CD4-positive, alpha-beta T cell treated with Interleukin-10 for 1 hour (primary cell): ENCODE measurements around the gene SNCA.

Source experiments
- DNase-seq: peaks from one replicate; pipeline ENCODE4 v3.0.0-alpha.2; 2020

SNCA gene

DNA sequence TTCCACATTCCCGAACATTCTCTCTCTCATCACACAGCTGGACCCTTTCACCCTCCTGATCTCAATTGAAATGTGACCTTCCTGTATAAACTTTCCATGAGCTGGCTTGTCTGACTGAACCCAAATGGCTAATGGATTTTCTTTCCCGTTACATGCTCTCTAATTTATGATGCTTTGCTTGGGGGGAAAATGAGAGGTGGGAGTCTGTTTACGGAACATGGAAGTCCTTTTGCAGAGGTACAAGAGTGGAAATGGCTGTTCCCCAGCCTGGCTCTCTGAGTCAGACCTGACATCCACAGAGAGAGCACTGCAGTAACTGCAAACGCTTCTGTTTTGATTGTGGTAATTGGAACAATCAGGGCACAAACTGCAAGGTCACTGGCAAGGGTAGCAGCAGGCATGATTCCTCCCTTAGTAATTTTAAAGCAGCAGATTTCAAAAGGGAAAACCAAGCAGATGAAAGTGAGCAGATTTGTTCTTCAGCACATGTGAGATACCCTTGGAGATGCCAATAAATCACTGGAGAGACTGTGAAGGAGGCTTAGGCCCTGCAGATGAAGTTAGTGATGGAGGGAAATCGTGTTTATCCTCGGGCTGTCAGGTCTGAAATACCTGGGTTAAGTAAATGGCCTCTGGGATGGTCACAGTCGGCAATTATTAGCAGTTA, 83.9 kb downstream of the SNCA start:
- no peak for DNase-seq

DNA sequence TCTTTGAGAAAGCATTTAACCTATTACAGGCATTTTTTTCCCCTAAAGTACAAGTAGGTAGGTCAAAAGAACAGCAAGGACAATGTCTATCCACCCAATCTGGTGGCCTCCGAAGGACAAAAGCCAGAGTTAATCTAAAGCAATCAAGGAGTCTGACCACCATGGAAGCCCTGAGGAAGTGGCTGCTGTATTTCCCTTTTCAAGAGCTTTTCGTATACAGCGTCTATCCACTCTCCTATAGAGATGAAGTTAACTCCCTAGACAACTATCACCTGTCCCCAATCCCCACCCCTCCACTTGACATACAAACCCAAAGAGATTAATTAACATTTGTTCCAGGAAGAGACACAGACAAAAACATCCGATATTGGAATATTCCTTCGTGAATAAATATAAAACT, 85.5 kb downstream of the SNCA start:
- no peak for DNase-seq

DNA sequence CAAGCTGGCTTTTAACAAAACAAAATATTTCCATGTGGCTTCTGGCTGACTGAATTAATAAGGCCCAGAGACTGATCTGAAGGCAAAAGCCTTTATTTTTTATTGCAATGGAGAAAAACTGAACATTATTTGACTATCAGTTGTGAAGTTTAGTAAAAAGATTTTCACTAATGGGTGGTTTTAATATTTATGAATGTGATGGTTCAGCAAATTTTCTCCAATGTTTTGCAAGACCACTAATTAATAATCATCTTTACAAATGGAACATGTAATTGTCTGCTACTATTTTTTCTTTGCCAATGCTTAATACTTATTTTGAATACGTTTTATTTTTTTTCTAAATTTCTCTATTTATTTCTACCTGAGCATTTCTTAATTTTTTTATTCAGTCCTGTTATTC, 90.6 kb downstream of the SNCA start:
- DNase-seq = no peak

DNA sequence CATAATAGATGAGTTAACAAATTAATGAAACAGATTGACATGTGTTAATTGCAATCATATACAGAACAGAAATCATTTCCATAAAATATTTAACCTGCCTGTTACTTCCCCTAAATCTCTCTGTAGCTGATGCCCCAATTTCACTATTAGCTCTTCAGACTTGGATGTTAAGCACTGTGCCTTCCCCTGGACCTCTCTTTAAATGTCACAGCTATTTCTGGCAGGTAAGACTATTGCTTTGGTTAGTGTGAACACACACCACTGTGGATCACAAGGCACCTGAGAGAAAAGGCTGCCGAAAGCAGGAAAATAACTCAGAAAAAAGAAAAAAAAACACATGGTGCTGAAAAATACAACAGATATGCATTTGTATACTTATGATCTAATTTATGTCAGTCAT, 91.3 kb downstream of the SNCA start:
- DNase-seq = no peak

DNA sequence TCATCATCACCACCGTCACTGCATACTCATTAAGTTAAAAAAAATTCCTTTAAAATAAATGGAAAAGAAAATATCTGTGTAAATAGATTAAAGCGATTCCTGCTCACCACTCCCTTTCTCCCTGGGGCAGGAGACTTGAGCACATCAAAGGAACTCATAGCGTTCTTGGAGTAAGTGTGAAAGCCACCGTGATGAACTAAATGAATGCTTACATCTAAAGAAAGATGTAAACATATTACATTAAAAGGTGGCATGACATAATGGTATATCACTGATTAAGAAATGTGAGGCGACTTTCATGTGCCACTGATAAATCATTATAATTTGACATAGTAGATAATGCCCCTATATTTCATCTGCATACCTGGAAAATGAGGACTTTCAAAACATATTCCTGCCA, 92.0 kb downstream of the SNCA start:
- DNase-seq = no peak

DNA sequence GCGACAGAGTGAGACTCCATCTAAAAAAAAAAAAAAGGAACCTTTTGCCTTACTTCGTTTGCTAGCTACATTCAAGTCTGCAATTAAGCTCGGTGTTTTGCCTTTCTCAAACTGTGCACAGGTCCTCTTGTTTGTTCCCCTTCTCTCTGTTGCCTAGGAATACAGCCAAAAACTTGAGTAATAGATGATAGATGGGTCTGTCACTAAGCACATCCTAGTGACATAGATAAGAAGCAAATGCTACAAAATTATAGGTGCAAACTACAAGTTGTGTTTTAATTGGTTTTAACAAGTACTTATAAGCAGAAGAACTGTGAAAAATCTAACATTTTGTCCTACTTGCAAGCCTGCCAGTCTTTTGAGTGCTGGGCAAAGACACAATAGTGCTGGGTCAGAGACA, 95.2 kb downstream of the SNCA start:
- DNase-seq = no peak

DNA sequence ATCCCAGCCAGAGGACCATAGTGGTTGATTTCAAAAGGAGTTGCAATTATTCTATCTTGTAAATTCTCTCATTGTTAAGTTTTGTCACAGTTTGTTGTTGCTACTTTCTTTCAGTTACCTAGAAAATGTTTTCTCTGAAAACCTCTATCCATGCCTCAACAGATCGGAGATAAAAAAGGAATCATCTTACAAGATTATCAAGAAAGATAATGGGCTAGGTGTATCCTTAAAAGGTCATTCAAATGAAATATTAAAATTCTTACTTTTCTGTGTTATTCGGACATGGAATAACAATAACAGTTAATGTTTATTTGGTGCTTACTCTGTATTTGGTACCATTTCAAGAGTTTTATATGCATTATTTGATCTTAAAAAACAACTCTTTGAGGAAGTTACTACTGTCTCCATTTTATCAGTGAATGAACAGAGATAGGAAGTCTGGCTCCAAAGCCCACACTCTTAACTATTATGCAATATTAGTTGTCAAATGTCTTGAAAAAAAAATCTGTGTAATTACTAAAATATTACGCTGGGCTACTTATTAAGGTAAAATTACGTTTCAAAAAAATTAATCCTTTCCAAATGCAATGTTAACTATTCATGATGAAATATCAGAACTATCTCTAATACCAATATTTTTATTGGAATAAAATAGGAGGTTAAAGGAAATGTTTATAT, 97.5 kb downstream of the SNCA start:
- no peak for DNase-seq

DNA sequence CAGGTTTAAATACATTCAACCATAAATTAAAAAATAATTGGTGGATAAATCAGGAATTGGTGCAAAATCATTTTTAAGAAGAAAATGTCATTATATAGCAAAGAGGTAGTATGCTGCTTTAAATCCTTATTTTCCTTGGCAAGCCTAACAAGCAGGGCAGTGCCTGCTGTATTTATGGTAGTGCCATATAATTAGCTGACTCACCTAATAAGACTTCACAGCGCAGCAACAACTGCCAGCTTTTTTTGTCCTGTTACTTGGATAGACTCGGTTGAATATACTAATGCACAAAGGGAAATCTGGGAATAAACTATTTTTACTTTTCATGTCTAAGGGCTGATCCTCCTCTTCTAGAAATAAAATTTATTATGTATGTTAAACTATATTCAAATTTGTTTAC, 99.1 kb downstream of the SNCA start:
- no peak for DNase-seq

DNA sequence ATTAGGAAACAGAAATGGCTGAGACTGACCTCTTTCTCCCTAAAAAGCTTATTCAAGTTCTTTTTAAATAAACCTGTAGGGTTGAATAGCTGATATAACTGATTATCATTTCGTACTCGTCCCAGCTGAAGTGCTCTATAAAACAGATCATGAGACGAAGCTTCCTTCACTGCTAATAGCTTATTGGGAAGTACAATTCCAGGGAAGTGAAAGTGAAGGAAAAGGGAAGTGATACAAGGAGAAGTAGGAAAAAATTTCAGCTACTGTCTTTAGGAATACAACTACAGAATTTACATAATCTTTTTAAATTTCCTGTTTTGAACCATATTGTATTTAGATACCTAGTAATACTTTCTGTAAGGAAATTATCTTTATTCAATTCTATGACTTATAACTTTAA, 103.0 kb downstream of the SNCA start:
- no peak for DNase-seq

DNA sequence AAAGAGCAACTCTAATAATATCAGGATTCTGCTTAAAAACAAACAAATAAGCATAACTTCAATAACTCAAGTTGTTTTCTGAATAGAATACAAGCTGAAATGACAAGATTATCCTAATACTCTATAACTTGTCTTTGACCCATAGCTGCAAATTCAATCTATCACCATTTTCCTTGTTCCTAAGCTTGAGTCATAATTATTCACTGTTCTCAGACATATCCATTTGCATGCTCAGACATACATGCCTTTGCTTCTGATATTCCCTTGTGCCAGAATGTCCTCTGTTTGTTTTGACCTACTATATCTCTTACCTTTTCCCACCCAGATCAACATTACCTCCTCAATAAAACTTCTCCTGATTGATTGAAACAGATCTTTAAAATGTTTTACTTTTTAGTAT, 109.7 kb downstream of the SNCA start:
- no peak for DNase-seq

DNA sequence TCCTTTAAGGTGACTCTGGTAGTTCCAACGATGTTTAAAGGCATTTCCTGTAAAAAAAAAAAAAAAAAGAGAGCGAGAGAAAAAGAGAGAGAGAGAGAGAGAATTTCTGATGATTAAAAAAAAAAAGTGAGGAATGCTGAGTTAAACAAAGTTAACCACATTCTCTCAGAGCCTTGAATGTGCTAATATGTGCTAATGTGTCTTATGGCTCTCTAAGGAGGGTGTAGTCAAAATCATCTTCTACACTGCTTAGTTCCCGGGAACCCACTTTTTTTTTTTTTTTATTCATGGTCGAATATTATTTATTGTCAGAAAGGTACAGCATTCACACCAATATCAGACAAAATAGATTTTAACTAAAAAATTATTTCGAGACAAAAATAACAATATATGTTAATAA, 111.7 kb downstream of the SNCA start:
- no peak for DNase-seq

DNA sequence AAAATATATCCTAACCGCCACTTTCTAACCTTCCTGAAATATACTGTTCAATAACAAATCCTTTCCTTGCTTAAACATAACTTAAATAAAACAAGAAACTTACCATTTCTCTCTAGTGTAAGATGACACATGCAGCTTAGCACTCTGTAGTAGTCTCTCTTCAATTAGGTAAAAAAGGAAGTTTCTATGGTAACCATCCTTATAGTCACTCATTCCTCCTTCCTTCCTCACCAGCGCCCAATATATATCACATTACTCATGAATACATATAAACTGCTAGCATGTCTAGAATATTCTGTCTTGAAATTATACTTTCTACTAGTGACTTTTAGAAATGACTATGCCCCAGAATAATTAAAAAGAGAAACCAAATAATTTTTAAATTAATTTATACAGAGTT, 112.2 kb downstream of the SNCA start:
- no peak for DNase-seq

DNA sequence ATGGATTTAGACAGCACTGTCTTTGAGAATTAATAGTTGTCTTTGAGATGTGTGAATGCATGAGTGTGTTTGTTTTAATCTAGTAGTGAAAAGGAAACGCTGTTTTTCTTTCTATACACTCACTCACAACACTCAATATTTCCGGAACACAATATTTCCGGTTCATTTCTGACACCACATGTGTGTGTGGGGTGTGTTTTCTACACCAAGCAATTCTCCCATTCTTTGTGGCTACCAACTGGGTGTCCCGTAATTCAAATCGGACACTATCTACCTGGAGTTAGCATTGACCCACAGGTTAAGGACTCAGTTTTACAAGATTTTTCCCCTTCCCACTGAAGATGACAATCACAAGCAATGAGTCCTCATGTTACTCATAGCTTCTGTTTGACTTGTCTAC, 113.9 kb downstream of the SNCA start:
- no peak for DNase-seq

DNA sequence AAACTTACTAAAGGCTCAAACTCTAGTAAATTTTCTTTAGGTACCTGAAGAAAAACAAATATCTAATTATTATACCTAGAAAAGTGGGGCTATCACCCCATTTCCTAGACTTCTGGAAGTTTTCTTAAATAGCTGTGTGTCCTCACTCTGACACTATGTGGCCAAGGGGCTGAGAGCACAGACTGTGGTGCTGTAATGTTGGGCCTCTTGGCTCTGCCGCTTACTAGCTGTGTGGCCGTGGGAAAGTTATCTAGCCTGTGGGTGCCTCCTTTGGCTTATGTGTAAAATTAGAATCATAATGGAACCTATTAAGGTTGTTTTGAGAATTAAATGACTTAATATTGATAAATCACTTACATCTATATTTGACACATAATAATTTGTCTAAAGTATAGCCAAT, 114.4 kb downstream of the SNCA start:
- no peak for DNase-seq

DNA sequence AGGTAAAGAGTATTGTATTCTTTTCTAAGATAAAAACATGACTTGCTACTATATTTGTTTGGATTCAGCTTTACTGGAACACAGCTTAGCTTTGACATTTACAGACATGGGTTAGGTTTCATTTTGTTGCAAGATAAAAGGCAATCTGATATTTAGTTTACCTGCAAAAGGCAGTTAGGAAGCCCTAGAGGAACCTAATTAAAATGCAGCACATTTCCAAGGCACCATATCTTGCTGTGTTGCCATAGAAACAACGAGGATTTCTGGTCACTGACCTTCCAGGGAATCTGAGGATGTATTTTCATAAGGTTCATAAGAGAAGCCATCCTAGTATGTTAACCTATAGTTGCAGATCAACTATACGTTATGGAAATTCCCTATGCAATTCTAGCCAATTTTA, 116.0 kb downstream of the SNCA start:
- DNase-seq = no peak

DNA sequence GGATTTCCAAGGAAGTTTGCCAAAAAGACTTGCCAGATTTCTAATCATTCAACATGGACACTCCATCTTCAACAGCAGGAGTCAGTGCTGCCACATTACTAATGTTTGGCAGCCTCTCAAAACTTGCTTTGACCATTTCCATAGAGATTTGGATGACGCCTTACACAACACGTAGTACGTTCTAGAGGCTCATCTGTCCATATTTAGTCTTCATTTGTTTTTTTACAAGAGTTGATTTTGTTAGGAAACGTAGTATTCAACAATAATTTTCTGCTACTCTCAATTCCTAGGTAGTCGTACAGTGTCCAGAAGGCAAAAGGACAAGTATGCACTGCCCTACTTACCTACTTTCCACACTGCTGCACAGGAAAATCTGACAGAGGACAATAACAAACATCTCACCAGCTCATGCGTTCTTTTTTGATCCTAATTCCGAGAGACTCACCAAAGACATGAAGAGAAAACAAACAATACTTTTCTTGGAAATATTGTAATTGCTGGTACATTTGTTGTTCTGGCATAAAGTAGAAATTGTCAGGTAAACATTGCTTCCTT, 117.3 kb downstream of the SNCA start:
- DNase-seq = no peak

DNA sequence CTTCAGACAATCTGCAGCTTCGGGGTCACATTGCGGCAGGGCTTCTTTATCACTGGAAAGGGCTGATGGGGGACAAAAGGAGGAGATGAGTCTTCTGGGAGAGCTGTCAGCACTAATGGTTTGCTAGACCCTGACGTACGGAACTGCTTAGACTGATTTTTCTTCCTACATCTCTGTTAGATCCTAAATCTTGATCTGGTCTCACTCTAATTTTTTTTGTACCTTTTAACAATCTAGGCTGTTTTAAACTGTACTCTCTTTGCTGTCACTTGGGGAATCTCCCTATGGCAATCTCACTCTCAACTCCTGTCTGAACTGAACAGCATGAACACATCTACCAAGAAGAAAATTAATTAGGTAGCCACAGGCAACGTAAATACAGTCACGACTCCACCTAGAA, 120.1 kb downstream of the SNCA start:
- no peak for DNase-seq

DNA sequence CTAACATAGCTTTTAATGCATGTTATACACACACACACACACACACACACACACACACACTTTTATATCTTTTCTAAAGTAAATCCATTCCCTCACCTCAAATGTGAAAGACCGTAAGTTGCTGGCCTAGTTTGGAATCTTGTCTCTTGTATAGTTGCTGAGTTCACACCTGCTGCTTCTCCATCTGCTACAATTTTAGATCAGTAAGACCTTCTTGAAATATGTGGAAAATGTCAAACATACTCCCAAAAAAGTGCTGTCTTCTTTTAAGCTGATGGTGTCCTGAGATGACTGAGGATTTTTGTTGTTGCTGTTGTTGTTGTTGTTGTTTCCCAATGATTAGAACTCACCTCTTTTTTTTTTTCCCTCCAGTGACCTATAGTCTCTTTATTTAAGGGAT, 121.3 kb downstream of the SNCA start:
- DNase-seq = no peak

DNA sequence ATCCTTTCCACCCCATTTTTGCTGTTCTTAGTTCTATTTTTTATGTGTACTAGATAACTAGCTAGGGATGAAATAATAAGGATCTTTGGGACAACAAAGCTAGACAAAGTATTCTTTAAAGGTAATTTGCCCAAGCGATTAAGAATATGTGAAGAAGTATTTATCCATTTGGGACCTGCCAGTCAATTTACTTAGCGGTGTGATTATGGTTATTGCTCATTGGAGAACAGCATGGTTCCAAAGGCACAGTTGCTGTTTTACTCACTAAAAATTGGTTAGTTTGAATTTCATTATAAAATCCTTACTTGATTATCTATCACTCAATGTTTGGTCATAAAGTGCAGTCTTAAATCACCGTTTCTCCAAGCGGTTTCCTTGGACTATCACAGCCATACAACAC, 124.1 kb downstream of the SNCA start:
- no peak for DNase-seq

DNA sequence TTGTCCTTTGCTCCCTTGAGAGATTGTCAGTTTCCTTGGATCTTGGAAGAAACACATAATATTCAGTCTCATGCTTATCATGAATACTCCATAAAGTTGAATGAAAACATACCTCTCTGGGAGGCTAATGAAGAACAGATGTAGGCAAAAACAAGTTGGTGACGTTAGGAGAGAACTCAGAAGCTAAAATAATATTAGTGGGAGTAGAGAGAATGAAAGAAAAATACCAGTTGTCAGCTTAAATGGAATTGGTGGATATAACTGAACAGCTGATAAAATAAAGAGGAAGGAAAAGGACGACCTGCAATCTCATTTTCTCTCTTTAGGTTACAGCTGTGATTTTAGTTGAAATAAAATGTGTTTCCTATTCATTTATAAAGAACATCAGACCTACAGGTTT, 124.8 kb downstream of the SNCA start:
- DNase-seq = no peak

DNA sequence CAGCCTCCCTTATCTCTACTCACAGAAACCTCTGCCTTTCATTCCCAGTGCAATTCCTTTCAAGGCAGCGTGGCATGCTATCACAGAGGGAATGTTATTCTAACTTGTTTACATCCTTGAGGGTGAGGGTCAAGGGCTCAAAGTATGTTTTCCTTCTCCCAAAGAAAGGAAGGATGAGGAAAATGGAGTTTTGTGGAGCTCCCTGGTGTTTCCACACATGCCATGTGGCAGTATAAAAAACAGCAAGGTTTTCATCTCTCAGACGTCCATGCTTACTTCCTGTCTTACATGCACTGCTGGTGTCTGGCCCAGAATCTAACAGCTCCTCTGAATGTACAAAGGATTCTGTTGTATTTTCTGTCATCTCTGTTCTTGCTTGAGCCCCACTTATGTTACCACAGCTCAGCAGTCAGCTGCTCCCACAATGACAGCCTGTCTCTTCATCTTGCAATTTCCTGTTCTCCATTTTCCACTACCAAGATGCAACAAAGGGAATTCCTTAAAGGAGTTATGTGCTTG, 128.0 kb downstream of the SNCA start:
- DNase-seq = no peak

DNA sequence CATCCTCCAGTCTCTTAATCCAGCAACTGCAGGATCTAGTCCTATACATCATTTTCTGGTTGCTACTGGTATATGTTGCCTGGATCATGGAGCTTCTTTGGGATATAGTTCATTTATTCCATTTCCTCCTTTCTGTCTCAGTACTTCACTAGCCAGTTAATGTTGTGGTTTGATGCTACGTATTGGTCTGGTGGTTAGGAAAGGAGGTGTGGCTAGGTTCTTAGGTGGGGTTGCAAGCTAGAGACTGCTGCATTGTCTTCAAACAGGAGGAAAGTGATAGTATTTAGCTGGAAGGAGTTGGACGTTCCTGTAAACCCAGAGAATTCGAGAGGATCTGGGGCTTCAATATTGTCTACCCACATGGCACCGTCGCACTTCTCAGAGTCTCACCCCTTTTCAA, 129.5 kb downstream of the SNCA start:
- no peak for DNase-seq

DNA sequence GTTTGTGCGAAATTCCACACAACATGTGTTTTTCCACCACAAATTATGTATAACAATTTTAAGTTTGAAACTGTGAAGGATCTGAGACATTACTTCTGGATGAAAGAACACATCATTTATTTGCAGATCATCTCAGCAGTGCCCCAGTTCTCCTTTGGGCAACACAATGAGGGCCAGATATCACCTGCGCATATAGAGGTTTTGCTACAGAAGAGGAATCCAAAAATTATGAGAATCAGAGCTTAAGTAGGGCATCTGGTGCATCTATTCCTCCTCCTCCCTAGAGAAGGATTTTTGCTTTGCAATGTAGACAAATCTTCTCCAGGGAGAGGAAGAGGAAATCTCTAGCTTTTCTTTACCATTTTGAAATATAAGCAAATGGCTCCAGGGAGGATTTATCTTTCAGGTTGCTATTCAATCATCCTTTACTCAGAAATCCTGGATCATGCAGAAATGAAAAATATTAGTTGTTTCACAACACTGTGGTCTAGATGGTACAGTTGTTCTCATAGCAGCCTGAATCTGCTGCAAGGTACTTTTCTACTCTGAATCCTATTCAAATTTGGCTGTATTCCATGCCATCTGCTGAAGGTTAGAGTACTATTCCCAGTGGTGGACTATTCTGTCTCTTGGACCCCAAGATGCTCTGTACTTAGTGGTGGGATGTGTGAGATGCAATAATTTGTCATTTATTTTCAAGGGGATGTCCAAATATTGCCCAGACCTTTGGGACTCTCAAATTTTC, 132.1 kb downstream of the SNCA start:
- no peak for DNase-seq
